ENCODE data around the gene MRPS24.

DNA sequence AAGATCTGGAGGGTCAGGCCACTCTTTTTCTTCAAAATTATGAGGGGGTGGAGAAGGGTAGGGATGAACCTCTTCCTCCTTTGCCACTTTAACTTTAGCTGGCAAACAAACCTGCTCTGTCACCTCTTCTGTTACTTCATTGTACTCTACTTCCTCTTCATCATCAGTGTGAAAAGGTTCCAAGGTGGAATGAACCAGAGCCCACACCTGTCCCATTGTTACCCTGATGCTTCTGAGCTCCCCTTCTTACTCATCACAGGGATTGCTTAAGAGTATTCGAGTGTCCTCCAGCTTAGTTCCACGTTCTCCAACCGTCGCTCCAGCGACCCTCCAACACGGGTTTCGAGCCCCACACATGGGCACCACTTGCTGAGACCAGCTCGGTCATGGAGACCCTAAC is 5.2 kb downstream of the MRPS24 start:
- TF ChIP-seq GATA2 (IDR thresholded peaks at IDR 0.05; ENCODE audit: low read depth, low read length) (no peak), GATA3 (IDR thresholded peaks at IDR 0.05; ENCODE audit: low read depth, low read length) (no peak)
